ENCODE data around the gene NRG2. TPM values are rescaled to one million over a fixed set of nuclear protein-coding genes. Genes with fewer than 3 reads are reported as not detected.

The NRG2 gene
- total and polyA plus RNA-seq, 2 donors (not counting 3 experiments of a cell fraction or from before 2014, with no cell fraction given): 0.26 to 0.42 TPM

DNA sequence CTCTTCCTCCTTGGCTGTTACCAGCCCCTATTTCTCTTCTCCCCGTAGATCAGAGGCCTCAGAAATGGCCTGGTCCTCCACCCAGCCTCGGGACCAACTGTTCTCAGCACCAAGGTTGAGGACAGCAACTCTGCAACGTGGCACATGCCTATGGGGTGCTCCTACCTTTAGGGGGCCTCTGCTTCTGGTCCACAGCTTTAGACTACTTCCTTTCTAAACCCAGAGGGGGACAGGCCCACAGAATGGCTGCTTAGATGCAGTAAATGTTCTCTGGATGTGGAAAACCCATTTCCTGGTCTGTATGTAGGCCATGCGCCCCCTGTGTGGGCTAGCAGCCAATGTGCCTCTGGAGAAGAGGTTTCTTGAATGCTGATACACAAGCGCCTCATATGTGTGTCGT is 68.4 kb downstream of the NRG2 start:
- Histone ChIP-seq H3K4me1 (ENCODE audit: control insufficient read depth, extremely low read depth, insufficient read depth, low read length) (no peaks in the 10 kb centered on the region), H3K27ac (ENCODE audit: insufficient read depth, low read depth, low read length) (no peak overlapping the region), H3K4me2 (ENCODE audit: insufficient read depth, low read length) (no peak overlapping the region), H2AFZ (ENCODE audit: low read depth, low read length) (no peak overlapping the region), H3K4me3 (replicated peaks in 1 of 3; ENCODE audit: insufficient read depth in 1 of 3, low read depth in 1 of 3, low read length in 3 of 3) (no peak overlapping the region), H3K9me1 (replicated peaks; ENCODE audit: control insufficient read depth, extremely low read depth, insufficient read depth, low read length) (no peaks in the 10 kb centered on the region), H3K9ac (replicated peaks; ENCODE audit: extremely low read depth, insufficient read depth, low read length) (no peak overlapping the region), H3K9me3 (replicated peaks; ENCODE audit: control insufficient read depth, insufficient read depth, low read length) (no peaks in the 10 kb centered on the region), H3K27me3 (ENCODE audit: control insufficient read depth in 2 of 2, insufficient read depth in 2 of 2, low read length in 2 of 2) (peaks cover 10 to 29% of the 10 kb centered on the region in 2 experiments), H4K20me1 (replicated peaks; ENCODE audit: control insufficient read depth, extremely low read depth, insufficient read depth, low read length) (no peaks in the 10 kb centered on the region), H3K79me2 (ENCODE audit: control insufficient read depth, insufficient read depth, low read length) (no peaks in the 10 kb centered on the region), H3K36me3 (ENCODE audit: control insufficient read depth in 2 of 2, extremely low read depth in 1 of 2, insufficient read depth in 2 of 2, low read length in 2 of 2) (no peaks in the 10 kb centered on the region)
- no TSS peak for BruUV-seq (replicated peaks)
- dilution Hi-C loops (cut with MboI; ENCODE audit: extremely low pct_ligation_motif_present, low sequenced_read_pairs): no loop called here
- intact Hi-C loops (cut with micrococcal nuclease): no loop called here
- FAIRE-seq (no peak), DNase-seq (ENCODE audit: low read depth, low spot score) (no peak)
- ChIA-PET CTCF (interaction anchor here (1.4 kb wide), 1 partner anchor 66 kb away, joined by 4 read pairs; no protein-coding TSS in a partner anchor), POLR2A (no interaction called here)
- TF ChIP-seq JUN (IDR thresholded peaks at IDR 0.05; ENCODE audit: borderline replicate concordance, insufficient read depth, insufficient read length, low read depth) (no peak), CTCF (IDR thresholded peaks at IDR 0.05; ENCODE audit: extremely low read depth in 1 of 2, insufficient read depth in 1 of 2, low read depth in 1 of 2, low read length in 2 of 2) (no peak), POLR2A (IDR thresholded peaks at IDR 0.05; ENCODE audit: low read depth, low read length) (no peak), MYC (IDR thresholded peaks at IDR 0.05; ENCODE audit: low read depth, low read length) (no peak), POLR2AphosphoS5 (IDR thresholded peaks at IDR 0.05; ENCODE audit: insufficient read depth, low read depth, low read length) (no peak), GATA2 (IDR thresholded peaks at IDR 0.05; ENCODE audit: insufficient read depth, insufficient read length, low read depth, low read length) (no peak), FOS (IDR thresholded peaks at IDR 0.05; ENCODE audit: borderline replicate concordance, insufficient read depth, low read length) (no peak), EZH2 (IDR thresholded peaks at IDR 0.05; ENCODE audit: borderline replicate concordance, low read depth, low read length, severe bottlenecking) (no peak)
- TF ChIP-seq, protein P1, sequence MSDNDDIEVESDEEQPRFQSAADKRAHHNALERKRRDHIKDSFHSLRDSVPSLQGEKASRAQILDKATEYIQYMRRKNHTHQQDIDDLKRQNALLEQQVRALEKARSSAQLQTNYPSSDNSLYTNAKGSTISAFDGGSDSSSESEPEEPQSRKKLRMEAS (IDR thresholded peaks at IDR 0.05; ENCODE audit: insufficient read depth, insufficient read length): no peak

Measured in endothelial cell of umbilical vein (primary cell).